GM19238 (cell line): ENCODE results near the gene DFFB.
A peak's percentile ranks its signal among the peaks of the same experiment; 100 is the strongest.

Experiments used
- DNase-seq: peaks from one replicate; pipeline ENCODE4 v3.0.0; 2011; ENCODE audit warnings: low spot score; ENCODE audit not compliant: insufficient read length

The DFFB gene

DNA sequence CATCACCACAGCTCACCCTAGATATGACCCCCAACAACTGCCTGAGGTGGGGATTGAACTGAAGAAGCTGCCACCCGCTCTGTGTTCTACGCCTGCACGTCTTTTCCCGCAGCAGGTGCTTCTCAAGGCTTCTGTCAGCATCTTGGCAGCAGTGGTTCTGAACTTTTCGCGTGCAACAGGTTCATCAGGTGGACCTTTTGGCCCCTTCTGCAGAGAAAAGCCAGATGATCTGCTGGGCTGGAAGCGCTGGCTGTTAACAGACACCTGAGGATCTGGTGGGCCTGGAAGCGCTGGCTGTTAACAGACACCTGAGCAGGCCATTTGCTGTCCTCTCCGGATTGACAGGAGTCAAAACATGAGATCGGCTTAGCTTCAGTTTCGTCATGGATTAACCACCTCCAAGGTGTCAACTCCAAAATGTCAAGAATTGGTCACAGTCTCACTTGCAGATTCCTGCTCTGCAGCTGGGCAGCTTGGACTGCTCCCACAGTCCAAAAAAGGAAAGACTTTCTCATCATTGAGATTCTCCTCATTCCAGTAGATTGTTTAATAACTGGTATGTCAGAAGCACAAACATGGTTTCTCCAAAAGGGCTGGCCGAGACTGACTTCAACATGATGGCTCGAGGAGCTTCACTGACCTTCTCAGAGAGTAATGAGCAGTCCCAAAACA, 38.1 kb downstream of the DFFB start:
- no peak for DNase-seq

DNA sequence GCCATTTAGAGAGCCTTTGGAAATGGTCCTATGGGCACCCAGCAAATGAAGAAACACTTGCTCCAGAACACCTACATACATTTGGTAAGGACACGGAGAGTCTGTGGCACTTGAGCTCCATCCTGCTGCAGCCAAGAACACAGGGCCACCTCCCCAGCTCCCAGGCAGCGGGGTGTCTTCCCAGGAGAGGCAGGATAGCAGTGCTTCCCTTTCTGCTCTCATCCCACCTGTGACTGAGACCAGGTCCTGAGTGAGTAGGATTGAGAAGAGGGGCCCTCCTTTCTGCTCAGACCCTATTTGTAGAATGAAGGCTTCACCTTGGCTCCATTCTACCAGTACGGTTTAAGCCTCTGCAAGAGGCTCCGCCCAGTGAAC, 38.7 kb downstream of the DFFB start:
- no peak for DNase-seq

GRCh38 chr1:3896396-3897000, 39.2 kb downstream of the DFFB start:
- DNase-seq: no peak

DNA sequence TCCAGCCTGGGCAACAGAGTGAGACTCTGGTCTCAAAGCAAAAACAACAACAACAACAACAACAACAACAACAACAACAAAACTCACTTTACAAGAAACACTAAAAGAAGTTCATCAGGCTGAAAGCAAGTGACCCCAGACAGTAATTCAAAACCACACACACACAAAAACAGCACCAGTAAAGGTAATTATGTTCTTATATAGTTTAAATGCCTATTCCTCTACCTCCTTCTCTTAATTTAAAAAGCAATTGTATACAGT, 41.1 kb downstream of the DFFB start:
- DNase-seq: no peak

- DNase-seq: no peak
These were observed 41.9 kb downstream of the DFFB start for GRCh38 chr1:3898994-3899753.

DNA sequence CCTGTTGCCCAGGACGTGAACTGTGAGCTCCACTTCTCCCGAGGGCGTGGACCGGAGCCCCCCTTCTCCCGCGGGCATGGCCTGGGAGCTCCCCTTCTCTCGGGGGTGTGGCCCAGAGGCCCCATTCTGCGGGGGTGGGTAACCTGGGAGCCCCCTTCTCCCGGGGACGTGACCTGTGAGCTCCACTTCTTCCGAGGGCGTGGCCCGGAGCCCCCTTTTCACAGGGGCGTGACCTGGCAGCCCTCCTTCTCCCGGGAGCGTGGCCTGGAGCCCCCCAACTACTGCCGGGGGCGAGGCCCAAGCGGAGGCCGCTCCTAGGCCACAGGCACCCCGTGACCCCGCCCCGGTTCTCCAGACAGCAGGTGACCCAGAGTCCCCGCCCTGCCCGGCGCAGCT, 42.5 kb downstream of the DFFB start:
- peak; percentile 53 for DNase-seq

DNA sequence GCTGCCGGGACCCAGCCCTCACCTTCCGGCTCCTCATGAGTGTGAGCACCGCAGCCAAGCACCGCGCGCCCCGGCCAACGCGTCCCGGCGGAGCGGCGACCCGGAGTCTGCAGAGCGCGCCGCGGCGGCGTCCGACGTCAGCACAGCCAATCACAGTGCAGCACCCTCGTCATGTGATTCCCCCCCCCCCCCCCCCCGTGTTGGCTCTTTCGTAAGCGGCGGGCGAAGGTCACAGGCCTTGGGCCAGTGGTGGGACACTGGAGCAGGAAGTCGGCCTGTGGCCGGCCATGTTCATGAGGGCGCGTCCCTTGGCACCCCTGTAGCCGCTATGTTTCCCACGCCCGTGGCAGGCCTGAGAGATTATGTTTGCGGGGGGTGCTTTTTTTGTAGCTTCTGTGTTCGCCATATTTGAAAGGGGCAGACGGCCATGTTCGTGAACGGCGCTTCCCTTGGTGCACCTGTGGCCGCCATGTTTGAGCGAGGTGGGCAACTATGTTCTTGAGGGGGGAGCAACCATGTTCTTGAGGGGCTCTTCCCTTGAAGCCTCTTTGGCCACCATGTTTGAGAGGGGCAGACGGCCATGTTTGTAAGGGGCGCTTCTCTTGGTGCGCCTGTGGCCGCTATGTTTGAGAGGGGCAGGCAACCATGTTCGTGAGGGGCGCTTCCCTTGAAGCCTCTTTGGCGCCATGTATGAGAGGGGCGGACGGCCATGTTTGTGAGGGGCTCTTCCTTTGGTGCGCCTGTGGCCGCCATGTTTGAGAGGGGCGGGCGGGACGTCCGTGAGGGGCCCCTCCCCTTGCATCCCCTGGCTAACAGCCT, 43.1 kb downstream of the DFFB start, which contains the start of gene C1orf174:
Gene C1orf174, minus strand, starts transcription at position 123 of the 819 bp plus-strand sequence. Its CDS starts 86 bp downstream, at position 37.
- peak; percentile 85 for DNase-seq

DNA sequence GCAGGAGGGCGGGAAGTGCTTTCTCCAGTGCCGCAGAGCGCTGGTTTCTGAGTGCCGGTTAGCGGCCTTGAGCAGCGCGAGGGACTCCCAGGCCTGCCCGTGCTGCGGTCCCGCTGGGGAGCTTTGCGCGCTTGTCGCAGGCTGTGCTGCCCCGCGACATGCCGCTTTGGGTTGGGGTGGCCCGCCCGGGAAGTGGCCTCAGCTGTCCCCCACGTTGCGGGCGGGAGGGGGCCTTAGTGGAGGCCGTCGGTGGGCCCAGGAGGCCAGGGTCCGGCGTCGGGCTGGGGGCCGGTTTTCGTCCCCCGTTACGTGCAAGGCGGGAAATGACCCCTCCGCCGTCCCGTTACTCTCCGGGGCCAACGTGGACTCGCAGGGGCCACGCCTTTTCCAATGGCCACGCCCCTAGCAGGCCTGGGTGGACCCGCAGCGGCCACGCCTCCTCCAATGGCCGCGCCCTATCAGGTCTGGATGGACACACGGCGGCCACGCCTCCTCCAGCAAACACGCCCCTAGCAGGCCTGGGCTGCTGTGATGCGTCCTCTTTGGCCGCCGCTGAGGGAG, 43.8 kb downstream of the DFFB start:
- DNase-seq: peak; percentile 91

DNA sequence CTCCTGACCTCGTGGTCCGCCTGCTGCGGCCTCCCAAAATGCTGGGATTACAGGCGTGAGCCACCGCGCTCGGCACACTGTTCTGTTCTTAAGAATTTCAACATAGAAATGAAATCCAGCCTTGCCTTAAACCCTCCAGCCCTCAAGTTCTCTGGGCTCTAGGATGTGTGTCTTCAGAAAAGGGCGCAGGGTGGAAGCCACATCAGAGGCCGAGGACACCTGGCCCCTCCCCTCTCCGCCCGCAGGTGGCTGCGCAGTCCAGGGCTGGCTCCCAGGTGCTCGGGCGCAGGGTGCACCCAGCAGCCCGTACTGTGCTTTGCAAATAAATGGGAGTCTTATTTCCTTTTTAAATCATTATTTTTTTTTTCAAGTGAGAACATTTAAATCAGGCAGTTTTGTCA, 44.8 kb downstream of the DFFB start:
- no peak for DNase-seq

DNA sequence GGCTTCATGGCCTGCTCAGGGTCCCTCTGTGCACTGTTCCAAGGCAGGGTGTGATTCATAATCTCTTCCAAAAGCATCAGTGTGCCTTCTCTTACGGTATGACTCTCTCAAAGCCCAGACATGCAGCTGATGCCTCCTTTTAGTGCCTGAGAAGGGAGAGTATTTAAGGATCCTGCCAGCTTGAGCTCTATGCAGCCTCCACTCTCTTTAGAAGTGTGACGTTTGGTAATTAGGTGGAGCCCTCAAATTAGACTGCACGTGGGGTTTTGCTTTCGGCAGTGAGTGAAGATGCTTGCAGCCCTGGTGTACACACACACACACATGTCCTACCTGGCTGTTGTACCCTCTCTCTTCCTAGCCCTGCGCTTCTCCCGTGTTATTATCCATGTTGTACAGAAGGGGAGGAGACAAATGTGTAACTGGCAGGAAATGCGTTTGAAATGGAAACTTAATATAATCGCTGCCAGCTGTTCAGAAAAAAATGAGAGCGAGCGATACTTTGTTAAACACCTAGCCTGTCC, 45.4 kb downstream of the DFFB start:
- no peak for DNase-seq

DNA sequence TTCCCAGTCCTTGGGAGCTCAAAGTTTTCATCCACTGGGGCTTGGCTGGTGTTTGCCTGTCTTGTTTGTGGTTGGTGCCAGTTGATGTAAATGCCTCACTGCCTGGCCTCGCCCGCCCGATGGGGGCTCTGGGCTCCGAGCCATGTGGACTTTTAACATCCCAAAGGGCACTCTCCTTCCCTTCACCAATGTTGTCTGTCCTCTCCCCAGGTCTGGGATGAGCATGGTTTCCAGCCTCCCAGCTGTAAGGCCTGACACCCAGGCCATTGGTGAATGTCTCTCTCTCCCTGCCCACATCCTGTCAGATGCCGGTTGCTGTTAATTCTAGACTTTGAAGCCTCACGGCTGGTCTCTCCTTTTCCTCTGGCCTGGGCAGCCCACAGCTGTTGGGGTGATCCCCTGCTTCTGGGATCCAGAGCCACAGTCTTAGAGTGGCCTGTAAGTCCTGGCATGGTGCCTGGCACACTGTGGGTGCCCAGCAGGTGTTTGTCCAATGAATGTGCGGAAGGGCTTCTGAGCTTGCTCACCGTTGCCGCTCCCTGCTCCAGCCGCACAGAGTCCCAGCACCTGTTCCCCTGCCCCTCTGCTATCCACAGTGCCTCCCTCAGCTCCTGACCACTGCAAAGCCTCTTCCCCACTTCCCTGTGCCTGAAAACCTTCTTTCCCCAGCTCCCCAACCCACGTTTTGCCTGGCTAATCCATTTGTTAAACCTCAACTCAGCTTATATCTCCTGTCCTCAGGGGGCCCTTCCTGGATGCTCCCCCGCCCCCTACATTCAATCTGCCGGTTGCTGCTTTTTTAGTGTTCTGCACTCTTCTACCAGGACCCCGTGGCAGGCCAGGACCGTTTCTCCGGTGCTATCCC, 46.1 kb downstream of the DFFB start:
- DNase-seq: peak; percentile 30

DNA sequence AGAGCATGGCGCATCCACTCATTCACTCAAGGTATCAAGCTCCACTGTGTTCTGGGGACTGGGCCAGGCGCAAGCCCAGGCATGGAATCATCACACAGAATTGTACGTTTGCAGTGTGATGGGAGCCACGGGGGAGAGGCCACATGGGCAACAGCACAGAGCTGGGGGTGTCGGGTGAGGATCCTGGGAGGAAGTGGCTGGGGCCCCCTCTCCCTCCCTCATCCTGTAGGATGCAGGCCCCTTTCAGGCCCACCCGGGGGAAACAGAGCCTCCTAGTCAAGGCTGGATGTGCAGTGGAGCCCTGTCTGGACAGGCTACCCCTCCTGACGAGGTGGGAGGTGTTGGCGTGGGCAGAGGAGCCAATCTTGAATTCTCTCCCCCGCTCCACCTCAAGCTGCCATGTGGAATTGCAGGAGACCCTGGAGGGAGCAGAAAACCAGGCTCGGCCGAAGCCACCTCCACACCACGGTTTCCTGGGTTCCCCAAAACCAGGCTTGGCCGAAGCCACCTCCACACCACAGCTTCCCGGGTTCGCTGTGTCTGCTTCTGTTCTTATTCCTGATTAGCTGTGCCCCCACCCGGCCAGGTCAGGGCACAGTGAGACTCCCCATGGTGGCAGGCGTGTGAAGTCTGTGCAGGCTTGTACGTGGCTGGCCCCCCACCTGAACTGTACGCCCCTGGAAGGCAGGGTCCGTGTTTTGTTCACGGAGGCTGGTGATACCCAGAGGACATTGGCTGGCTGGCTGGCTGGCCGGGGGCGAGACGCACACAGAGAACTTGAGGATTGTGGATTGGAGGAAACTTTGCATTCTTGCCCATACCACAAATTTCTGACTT, 46.9 kb downstream of the DFFB start:
- DNase-seq: no peak

GRCh38 chr1:3904843-3905185, 47.5 kb downstream of the DFFB start:
- no peak for DNase-seq

- DNase-seq: no peak
These were observed 48.1 kb downstream of the DFFB start for GRCh38 chr1:3905266-3905952.

GRCh38 chr1:3905953-3906671, 48.8 kb downstream of the DFFB start:
- no peak for DNase-seq

DNA sequence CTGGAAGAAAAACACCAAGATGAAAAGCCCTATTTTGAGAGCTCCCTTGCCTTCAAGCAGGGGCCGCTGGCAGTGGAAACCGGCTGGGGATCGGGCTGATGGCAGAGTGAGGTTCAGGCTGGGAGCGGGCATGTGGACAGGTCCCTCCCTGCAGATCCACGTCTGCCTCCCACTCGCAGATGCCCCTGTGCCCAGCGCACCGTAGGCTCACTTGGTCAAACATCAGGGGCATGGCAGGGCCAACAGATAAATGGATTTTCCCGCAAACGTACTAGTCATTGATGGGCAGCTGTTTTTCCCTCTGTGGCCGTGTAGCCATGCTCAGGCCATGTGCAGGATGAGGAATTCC, 49.4 kb downstream of the DFFB start:
- no peak for DNase-seq

GRCh38 chr1:3907031-3907534, 49.8 kb downstream of the DFFB start:
- no peak for DNase-seq

DNA sequence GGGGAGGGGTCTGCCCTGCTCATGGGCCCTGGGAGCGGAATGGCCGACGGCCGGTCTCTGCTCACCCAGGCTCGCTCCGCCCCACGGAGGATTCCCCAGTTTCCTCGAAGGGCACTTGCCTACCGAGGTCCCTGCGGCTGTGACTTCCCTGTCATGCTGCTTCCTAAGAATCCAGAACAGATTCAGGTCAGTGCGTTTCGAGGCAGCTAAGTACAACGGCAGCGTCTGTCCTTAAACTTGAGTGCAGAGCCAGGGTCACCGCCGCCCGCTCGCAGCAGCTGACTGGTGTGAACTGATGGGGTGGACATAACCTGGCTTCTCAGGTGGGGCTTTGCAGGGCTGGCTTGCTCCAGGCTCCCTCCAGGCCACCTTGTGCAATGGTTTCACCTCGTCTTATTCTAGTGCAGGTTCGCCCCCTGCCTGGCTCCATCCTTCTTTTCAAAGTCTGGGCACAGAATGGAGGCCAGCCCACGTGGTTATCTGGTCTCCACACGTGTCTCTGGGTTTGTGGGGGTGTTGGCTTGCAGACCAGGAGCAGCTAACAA, 50.4 kb downstream of the DFFB start:
- no peak for DNase-seq
